ENCODE data around the gene NSUN5. TPM values are rescaled to one million over a fixed set of nuclear protein-coding genes. Genes with fewer than 3 reads are reported as not detected.
"Not testable (repeated sequence)": the region's sequence is repeated elsewhere in the genome, so short reads cannot be mapped to it uniquely, and the experiment has no call there.

Gene NSUN5
- total RNA-seq, 8 experiments from 2014 or later: 22.4 to 41.8 (median 27.2) TPM

DNA sequence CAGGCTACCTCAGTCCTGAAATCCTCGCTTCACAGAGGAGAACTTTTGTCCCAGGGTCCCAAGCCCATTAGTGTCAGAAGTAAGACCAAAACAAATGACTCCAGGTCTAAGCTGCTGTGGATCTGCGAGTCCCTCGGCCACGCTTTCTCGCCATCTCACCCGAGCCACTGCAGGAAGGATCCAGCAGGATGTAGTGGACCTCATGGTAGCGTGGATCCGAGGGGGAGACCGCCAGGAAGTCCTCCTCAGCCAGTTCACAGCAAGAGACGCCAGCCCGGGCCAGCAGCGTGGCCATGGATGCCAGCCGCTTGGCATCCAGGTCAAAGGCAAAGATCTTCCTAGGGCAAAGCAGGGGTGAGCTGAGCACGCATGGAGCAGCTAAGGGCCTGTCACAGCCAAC lies 4.6 kb downstream of the NSUN5 start:
- Histone ChIP-seq H3K4me1 (replicated peaks in 1 of 2) (peaks cover under 1 to 4% of the 10 kb centered on the region in 2 donors), H3K27ac (no peak overlapping the region), H3K4me3 (no peak overlapping the region)
- 77 to 97% (median 89%) methylated on average over 1 to 13 of the region's 14 CpGs; no CpG with 5 or more reads in 6 of the 10 experiments for WGBS, 10 experiments
- no peak for ATAC-seq (replicated peaks in 6 of 8)
- in situ Hi-C loops (cut with MboI; ENCODE audit: low pct_unique_long_range_greater_than_20kb in 2 of 9, low sequenced_read_pairs in 9 of 9, unreplicated experiment in 9 of 9): no loop called here

DNA sequence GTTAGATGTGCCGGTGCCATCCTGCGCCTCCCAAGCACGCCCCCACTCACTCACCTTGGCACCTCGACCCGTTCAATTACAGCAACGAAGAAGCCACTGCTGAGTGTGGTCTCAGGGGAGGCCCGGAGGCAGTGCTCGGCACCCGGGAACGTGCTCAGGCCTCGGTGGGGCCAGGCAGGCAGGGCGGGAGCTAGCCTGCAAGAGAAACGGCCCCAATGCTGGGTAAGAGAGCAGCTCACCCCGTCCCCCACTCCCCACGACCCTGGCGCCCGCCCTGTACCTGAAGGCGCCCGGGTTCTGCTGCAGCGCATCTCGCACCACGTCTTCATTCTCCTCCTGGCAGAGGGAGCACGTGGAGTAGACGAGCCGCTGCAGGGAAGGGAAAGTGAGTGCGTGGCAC lies 5.1 kb downstream of the NSUN5 start:
- no peak for ATAC-seq (replicated peaks in 6 of 8)
- no peak overlapping the region for H3K27ac ChIP-seq
- in situ Hi-C loops (cut with MboI; ENCODE audit: low pct_unique_long_range_greater_than_20kb in 2 of 9, low sequenced_read_pairs in 9 of 9, unreplicated experiment in 9 of 9): no loop called here

DNA sequence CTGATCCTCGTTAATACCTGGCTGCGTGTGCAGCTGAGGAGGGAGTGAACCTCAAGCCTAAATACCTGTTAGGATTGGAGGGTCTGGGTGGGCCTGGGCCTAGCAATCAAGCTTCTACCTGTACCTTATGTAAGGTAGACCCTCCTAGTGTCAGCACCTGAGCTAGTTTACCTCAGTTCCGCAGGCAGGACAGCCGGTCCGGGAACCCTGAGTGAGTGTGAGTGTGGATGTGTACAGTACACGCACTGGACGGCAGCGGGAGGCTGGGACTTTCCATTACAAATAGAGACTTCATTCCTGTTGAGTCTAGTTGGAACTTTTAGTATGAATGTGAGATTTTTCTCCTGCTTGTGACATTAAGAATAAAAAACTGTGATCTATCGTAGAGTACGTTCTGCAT lies 5.8 kb downstream of the NSUN5 start:
- H3K27ac ChIP-seq; H3K4me1 ChIP-seq (replicated peaks in 1 of 2); H3K4me3 ChIP-seq; in situ Hi-C loops (cut with MboI; ENCODE audit: low pct_unique_long_range_greater_than_20kb in 2 of 9, low sequenced_read_pairs in 9 of 9, unreplicated experiment in 9 of 9); ATAC-seq (replicated peaks in 6 of 8): not testable (repeated sequence)
- 90 to 100% methylated on average over 2 of the region's 10 CpGs; no CpG with 5 or more reads in 8 of the 10 experiments for WGBS, 10 experiments

More for the DNA sequence above, 5.1 kb downstream of the NSUN5 start:
- no CpG with 5 or more reads among the region's 26 CpGs for WGBS, 10 experiments
- H3K4me1 ChIP-seq (replicated peaks in 1 of 2): peaks cover 0 to 3% of the 10 kb centered on the region in 2 donors
- no peak overlapping the region for H3K4me3 ChIP-seq

DNA sequence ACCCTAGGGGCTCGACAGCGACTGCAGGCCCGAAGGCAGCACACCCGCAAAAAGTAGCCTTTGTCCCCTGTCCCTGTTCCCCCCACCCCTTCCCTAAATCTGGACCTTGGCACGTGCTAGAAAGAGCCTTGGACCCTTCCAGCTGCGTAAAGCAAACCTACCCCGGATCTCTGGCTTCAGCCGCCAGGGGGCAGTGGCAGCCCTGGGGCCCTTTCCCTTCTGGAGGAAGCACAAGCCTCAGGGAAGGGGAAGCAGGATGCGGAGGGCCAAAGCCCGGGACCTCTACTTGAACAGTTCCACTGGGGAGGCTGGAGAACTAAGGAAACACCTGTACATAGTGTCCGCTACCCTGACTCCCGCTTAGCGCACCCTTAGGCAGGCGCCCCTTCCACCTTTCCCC lies 7.5 kb downstream of the NSUN5 start:
- H3K27ac ChIP-seq; H3K4me3 ChIP-seq; in situ Hi-C loops (cut with MboI; ENCODE audit: low pct_unique_long_range_greater_than_20kb in 2 of 9, low sequenced_read_pairs in 9 of 9, unreplicated experiment in 9 of 9); H3K4me1 ChIP-seq (replicated peaks in 1 of 2): not testable (repeated sequence)
- no CpG with 5 or more reads among the region's 14 CpGs for WGBS, 10 experiments
- peak; percentile 12 to 68 (median 32) for ATAC-seq (replicated peaks in 6 of 8)

DNA sequence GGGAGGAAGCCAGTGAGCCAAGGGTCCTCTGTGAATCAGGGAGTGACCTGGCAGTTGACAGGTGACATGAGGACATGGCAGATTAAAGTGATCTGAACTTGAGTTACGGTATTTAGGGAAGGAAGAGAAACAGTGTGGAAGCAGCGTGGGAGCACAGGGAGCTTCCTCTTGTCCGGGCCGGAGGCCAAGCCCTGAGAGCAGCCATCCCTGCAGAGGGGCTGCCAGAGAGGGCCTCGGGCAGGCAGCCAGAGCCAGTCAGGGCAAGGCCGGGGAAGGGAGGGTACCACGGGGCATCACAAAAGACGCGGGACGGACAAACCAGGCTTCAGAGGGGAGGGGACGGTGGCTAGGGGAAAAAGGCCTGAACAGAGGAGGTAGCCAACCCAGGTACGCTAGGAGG lies 8.8 kb downstream of the NSUN5 start:
- WGBS, 10 experiments: no CpG with 5 or more reads among the region's 12 CpGs
- ATAC-seq (replicated peaks in 6 of 8): peak in 1 of 8 experiments; percentile 15
- H3K4me1 ChIP-seq (replicated peaks in 1 of 2); H3K4me3 ChIP-seq; in situ Hi-C loops (cut with MboI; ENCODE audit: low pct_unique_long_range_greater_than_20kb in 2 of 9, low sequenced_read_pairs in 9 of 9, unreplicated experiment in 9 of 9); H3K27ac ChIP-seq: not testable (repeated sequence)

DNA sequence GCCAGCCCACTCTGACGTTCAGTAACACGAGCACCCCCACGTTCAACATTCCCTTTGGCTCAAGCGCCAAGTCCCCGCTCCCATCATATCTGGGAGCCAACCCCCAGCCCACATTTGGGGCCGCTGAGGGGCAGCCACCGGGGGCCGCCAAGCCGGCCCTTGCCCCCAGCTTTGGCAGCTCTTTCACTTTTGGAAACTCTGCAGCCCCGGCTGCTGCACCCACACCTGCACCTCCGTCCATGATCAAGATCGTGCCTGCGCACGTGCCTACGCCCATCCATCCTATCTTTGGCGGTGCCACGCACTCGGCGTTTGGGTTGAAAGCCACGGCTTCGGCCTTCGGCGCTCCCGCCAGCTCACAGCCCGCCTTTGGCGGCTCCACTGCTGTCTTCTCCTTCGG lies 10.9 kb downstream of the NSUN5 start:
- in situ Hi-C loops (cut with MboI; ENCODE audit: low pct_unique_long_range_greater_than_20kb in 2 of 9, low sequenced_read_pairs in 9 of 9, unreplicated experiment in 9 of 9); H3K4me3 ChIP-seq; ATAC-seq (replicated peaks in 6 of 8); H3K4me1 ChIP-seq (replicated peaks in 1 of 2); H3K27ac ChIP-seq: not testable (repeated sequence)
- no CpG with 5 or more reads among the region's 27 CpGs for WGBS, 10 experiments

DNA sequence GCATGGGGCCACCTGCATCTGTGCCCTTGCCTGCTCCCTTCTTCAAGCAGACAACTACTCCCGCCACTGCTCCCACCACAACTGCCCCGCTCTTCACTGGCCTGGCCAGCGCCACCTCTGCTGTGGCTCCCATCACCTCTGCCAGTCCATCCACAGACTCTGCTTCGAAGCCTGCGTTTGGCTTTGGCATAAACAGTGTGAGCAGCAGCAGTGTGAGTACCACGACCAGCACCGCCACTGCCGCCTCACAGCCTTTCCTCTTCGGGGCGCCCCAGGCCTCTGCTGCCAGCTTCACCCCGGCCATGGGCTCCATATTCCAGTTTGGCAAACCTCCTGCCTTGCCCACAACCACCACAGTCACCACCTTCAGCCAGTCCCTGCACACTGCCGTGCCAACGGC lies 11.4 kb downstream of the NSUN5 start:
- H3K4me3 ChIP-seq; H3K4me1 ChIP-seq (replicated peaks in 1 of 2); in situ Hi-C loops (cut with MboI; ENCODE audit: low pct_unique_long_range_greater_than_20kb in 2 of 9, low sequenced_read_pairs in 9 of 9, unreplicated experiment in 9 of 9); H3K27ac ChIP-seq: not testable (repeated sequence)
- WGBS, 10 experiments: no CpG with 5 or more reads among the region's 13 CpGs
- ATAC-seq (replicated peaks in 6 of 8): peak in 2 of 8 experiments; percentile 12 to 25

DNA sequence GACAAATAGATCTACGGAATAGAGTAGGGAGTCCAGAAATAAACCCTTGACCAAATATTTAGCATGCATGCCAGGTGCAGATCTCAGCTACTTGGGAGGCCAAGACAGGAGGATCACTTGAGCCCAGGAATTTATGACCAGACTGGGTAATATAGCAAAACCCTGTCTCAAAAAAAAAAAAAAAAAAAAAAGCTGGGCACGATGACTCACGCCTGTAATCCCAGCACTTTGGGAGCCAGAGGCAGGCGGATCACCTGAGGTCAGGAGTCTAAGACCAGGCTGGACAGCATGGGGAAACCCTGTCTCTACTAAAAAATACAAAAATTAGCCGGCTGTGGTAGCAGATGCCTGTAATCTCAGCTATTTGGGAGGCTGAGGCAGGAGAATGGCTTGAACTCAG lies 31.4 kb downstream of the NSUN5 start:
- H3K27ac ChIP-seq; H3K4me3 ChIP-seq; in situ Hi-C loops (cut with MboI; ENCODE audit: low pct_unique_long_range_greater_than_20kb in 2 of 9, low sequenced_read_pairs in 9 of 9, unreplicated experiment in 9 of 9); H3K4me1 ChIP-seq (replicated peaks in 1 of 2): not testable (repeated sequence)
- WGBS, 10 experiments: 20 to 88% (median 75%) methylated on average over 1 of the region's 5 CpGs; no CpG with 5 or more reads in 6 of the 10 experiments
- peak in 3 of 8 experiments; percentile 20 to 52 (median 38) for ATAC-seq (replicated peaks in 6 of 8)

DNA sequence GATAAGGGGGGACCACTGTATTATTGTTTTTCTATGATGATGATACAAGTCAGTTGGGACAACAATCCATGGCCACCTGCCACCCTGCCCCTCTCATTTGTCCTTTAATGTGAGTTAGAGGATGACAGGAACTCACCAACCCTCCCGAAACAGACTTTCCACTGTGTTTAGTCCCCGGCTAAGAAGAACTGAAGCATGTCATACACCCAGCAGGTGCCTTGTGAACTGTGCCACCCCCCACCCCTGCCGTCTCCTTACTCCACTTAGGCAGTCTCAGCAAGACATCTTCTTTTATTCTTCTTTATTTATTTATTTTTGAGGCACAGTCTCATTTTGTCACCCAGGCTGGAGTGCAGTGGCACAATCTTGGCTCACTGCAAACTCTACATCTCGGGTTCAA lies 40.8 kb downstream of the NSUN5 start:
- in situ Hi-C loops (cut with MboI; ENCODE audit: low pct_unique_long_range_greater_than_20kb in 2 of 9, low sequenced_read_pairs in 9 of 9, unreplicated experiment in 9 of 9); ATAC-seq (replicated peaks in 6 of 8); H3K4me3 ChIP-seq; H3K27ac ChIP-seq; H3K4me1 ChIP-seq (replicated peaks in 1 of 2): not testable (repeated sequence)
- WGBS, 10 experiments: no CpG with 5 or more reads among the region's 4 CpGs

DNA sequence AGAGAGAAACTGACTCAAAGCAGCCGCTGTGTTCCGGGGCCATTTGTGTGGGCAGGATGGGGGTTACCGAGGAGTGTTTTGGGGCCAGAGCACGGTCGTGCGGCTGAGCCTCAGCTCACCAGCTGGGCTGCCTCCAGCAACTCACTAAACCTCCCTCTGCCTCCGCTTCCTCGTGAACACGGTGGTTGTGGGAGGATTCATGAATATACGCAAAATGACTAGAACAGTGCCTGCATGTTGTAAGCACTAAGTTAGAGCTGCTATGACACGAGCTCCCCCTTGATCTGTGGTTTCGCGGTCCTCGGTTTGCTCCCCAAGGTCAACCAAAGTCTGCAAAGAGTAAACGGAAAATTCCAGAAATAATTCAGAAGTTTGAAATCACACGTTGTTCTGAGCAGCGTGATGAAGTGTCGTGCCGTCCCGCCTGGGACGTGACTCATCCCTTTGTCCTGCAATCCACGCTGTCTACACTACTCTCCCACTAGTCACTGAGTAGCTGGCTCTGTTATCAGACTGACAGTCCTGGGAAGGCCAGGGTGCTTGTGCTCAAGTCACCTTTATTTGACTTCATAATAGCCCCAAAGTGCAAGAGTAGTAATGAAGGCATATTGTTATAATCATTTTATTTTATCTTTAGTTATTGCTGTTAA lies 41.8 kb downstream of the NSUN5 start:
- in situ Hi-C loops (cut with MboI; ENCODE audit: low pct_unique_long_range_greater_than_20kb in 2 of 9, low sequenced_read_pairs in 9 of 9, unreplicated experiment in 9 of 9); H3K27ac ChIP-seq: not testable (repeated sequence)
- ATAC-seq (replicated peaks in 6 of 8): peak in 5 of 8 experiments; percentile 37 to 79 (median 52)

DNA sequence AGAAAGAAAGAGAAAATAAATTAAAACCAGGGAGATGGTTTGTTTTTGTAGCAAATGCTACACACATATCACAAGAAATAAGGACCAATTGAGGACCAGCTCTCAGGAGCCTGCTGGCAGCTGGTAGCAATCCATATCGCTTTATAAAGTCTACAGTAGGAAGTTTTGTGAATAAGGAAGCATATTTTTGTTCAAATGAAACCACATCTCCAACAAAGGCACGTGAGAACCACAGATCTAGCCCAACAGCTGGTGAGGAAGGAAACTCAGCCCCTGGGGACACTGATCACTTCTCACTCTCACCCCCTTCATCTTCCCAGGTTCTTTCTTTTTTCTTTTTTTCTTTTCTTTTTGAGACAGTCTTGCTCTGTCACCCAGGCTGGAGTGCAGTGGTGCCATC lies 46.2 kb downstream of the NSUN5 start:
- ATAC-seq (replicated peaks in 6 of 8); H3K4me1 ChIP-seq (replicated peaks in 1 of 2); H3K27ac ChIP-seq; H3K4me3 ChIP-seq; in situ Hi-C loops (cut with MboI; ENCODE audit: low pct_unique_long_range_greater_than_20kb in 2 of 9, low sequenced_read_pairs in 9 of 9, unreplicated experiment in 9 of 9): not testable (repeated sequence)
- no CpG with 5 or more reads among the region's 2 CpGs for WGBS, 10 experiments

More for the DNA sequence above, 41.8 kb downstream of the NSUN5 start:
- H3K4me3 ChIP-seq; H3K4me1 ChIP-seq (replicated peaks in 1 of 2): not testable (repeated sequence)
- WGBS, 10 experiments: no CpG with 5 or more reads among the region's 22 CpGs

Other genes with a start within 250 kb of the NSUN5 start
- 1 to 10 TPM in 2 of 8 experiments, under 1 TPM in 6; 0.46 to 4.4 (median 0.80) TPM for gene SPDYE9, start 222.8 kb downstream of the NSUN5 start, total RNA-seq
- under 1 TPM in 2 of 8 experiments, not detected in 6; 0.14 to 0.47 TPM for gene TRIM50, start 19.3 kb upstream of the NSUN5 start, total RNA-seq
- under 1 TPM in 4 of 8 experiments, not detected in 4; 0.08 to 0.47 (median 0.20) TPM for gene FKBP6, start 19.3 kb upstream of the NSUN5 start, total RNA-seq
- 10 to 100 TPM in 2 of 8 experiments, 1 to 10 TPM in 4, under 1 TPM in 2; 0.38 to 15.2 (median 6.2) TPM for gene FZD9, start 125.0 kb upstream of the NSUN5 start, total RNA-seq
- gene BAZ1B, start 213.5 kb upstream of the NSUN5 start, total RNA-seq: 10 to 100 TPM; 44.7 to 98.2 (median 53.2) TPM
- 10 to 100 TPM; 17.6 to 35.8 (median 32.1) TPM for gene BCL7B, start 248.9 kb upstream of the NSUN5 start, total RNA-seq